Measurements from ENCODE around the gene MCM5. TPM values are rescaled to one million over a fixed set of nuclear protein-coding genes. Genes with fewer than 3 reads are reported as not detected.

MCM5 gene
- total and polyA plus RNA-seq, 2 of the 13 experiments (the other 11 are each of a cell fraction or from before 2014, with no cell fraction given), result 40.2 to 93.5 TPM

GRCh38 chr22:35404176-35404575 is 4.2 kb downstream of the MCM5 start (continued):
- TF ChIP-seq, protein P1, sequence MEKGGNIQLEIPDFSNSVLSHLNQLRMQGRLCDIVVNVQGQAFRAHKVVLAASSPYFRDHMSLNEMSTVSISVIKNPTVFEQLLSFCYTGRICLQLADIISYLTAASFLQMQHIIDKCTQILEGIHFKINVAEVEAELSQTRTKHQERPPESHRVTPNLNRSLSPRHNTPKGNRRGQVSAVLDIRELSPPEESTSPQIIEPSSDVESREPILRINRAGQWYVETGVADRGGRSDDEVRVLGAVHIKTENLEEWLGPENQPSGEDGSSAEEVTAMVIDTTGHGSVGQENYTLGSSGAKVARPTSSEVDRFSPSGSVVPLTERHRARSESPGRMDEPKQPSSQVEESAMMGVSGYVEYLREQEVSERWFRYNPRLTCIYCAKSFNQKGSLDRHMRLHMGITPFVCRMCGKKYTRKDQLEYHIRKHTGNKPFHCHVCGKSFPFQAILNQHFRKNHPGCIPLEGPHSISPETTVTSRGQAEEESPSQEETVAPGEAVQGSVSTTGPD (CRISPR knock-in tag; IDR thresholded peaks at IDR 0.05), result no peak
- TF ChIP-seq ARNT (IDR thresholded peaks at IDR 0.05), result no peak
- TF ChIP-seq KLF16 (CRISPR knock-in tag; IDR thresholded peaks at IDR 0.05), result no peak

- Histone ChIP-seq H3K4me1 (ENCODE audit: insufficient read depth, low read length) (peaks cover 39% of the 10 kb centered on the region), H3K9me3 (ENCODE audit: low read length) (no peaks in the 10 kb centered on the region), H3K4me2 (ENCODE audit: low read depth, low read length) (no peak overlapping the region), H3K9ac (ENCODE audit: insufficient read depth, low read depth, low read length) (no peak overlapping the region), H3K79me2 (ENCODE audit: insufficient read depth, low read length) (peaks cover 4% of the 10 kb centered on the region), H3K4me3 (replicated peaks in 1 of 3; ENCODE audit: insufficient read depth in 1 of 3, low read depth in 2 of 3, low read length in 3 of 3) (no peak overlapping the region), H3K27me3 (ENCODE audit: control insufficient read depth in 1 of 2, insufficient read depth in 2 of 2, low read length in 2 of 2) (no peaks in the 10 kb centered on the region), H3K36me3 (replicated peaks in 1 of 2; ENCODE audit: control insufficient read depth in 1 of 2, insufficient read depth in 2 of 2, low read length in 2 of 2) (peaks cover 13 to 65% of the 10 kb centered on the region in 2 experiments), H2AFZ (ENCODE audit: low read length) (no peak overlapping the region), H4K20me1 (ENCODE audit: insufficient read depth, low read length) (no peaks in the 10 kb centered on the region), H3K27ac (ENCODE audit: extremely low read length, insufficient read depth, low read length) (no peak overlapping the region)
- 96% methylated on average over 11 of the region's 13 CpGs for whole genome bisulfite sequencing (ENCODE audit: low lambda C conversion rate)
- ChIA-PET CTCF (ENCODE audit: low intra/inter-chr PET ratio, low total read pairs) (no interaction called here), POLR2A (no interaction called here)
- in situ Hi-C loops (cut with HindIII; ENCODE audit: extremely low pct_ligation_motif_present, low pct_unique_long_range_greater_than_20kb), result no loop called here
- no TSS peak for BruUV-seq (replicated peaks)
- FAIRE-seq (no peak), DNase-seq (ENCODE audit: low spot score) (no peak), ATAC-seq (no peak)
- intact Hi-C loops (cut with micrococcal nuclease; ENCODE audit: unreplicated experiment), result no loop called here
- no peak for TF ChIP-seq ZNF234 (CRISPR knock-in tag; conservative IDR thresholded peaks at IDR 0.05)
- TF ChIP-seq ZNF512 (CRISPR knock-in tag; IDR thresholded peaks at IDR 0.05), result no peak
- TF ChIP-seq HNF1B (CRISPR knock-in tag; IDR thresholded peaks at IDR 0.05), result no peak
- no peak for TF ChIP-seq ZNF274 (CRISPR knock-in tag; IDR thresholded peaks at IDR 0.05)
- TF ChIP-seq, protein P2, sequence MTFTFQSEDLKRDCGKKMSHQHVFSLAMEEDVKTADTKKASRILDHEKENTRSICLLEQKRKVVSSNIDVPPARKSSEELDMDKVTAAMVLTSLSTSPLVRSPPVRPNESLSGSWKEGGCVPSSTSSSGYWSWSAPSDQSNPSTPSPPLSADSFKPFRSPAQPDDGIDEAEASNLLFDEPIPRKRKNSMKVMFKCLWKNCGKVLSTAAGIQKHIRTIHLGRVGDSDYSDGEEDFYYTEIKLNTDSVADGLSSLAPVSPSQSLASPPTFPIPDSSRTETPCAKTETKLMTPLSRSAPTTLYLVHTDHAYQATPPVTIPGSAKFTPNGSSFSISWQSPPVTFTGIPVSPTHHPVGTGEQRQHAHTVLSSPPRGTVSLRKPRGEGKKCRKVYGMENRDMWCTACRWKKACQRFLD (CRISPR knock-in tag; IDR thresholded peaks at IDR 0.05; ENCODE audit: borderline replicate concordance), result no peak
- no peak for TF ChIP-seq NRL (CRISPR knock-in tag; IDR thresholded peaks at IDR 0.05; ENCODE audit: borderline replicate concordance)
- TF ChIP-seq SP2 (CRISPR knock-in tag; IDR thresholded peaks at IDR 0.05), result no peak
- TF ChIP-seq THAP7 (CRISPR knock-in tag; IDR thresholded peaks at IDR 0.05), result no peak
- TF ChIP-seq MTA3 (CRISPR knock-in tag; IDR thresholded peaks at IDR 0.05), result no peak
- no peak for TF ChIP-seq PITX1 (CRISPR knock-in tag; IDR thresholded peaks at IDR 0.05)
- TF ChIP-seq SMARCE1 (IDR thresholded peaks at IDR 0.05; ENCODE audit: borderline replicate concordance), result no peak
- no peak for TF ChIP-seq MIER3 (CRISPR knock-in tag; IDR thresholded peaks at IDR 0.05; ENCODE audit: borderline replicate concordance)
- no peak for TF ChIP-seq ZNF253 (CRISPR knock-in tag; IDR thresholded peaks at IDR 0.05; ENCODE audit: borderline replicate concordance)
- no peak for TF ChIP-seq ONECUT2 (CRISPR knock-in tag; IDR thresholded peaks at IDR 0.05)
- no peak for TF ChIP-seq BATF2 (CRISPR knock-in tag; IDR thresholded peaks at IDR 0.05)
Observed at GRCh38 chr22:35406443-35406842, 6.5 kb downstream of the MCM5 start.

All from HepG2 (cell line).